Aorta (tissue), 5 donors: ENCODE data around the gene PTBP3. TPM values are rescaled to one million over a fixed set of nuclear protein-coding genes. Genes with fewer than 3 reads are reported as not detected.

Source experiments
- ATAC-seq: fragments of 200-7000 bp; cut with Tn5 transposase; one replicate; pipeline ENCODE4 v1.9.1; 2022; ENCODE audit warnings: moderate library complexity; ENCODE audit not compliant: low FRiP score
- DNase-seq, 2 donors: peaks; one replicate each; pipeline ENCODE4 v3.0.0-alpha.2; 2020
- H3K27ac ChIP-seq, 2 donors: one replicate each; pipeline ENCODE4 v1.5.1; 2013; ENCODE audit warnings: low read length in 2 of 2, mild to moderate bottlenecking in 2 of 2, moderate library complexity in 2 of 2, control low read depth in 1 of 2, inconsistent platforms in 1 of 2, low read depth in 1 of 2
- H3K27me3 ChIP-seq, 2 donors: one replicate each; pipeline ENCODE4 v1.6.1; 2013; ENCODE audit warnings: control low read depth in 1 of 2, low read length in 1 of 2, mild to moderate bottlenecking in 1 of 2, moderate library complexity in 1 of 2; ENCODE audit not compliant: insufficient read depth in 2 of 2, control insufficient read depth in 1 of 2
- H3K36me3 ChIP-seq, 2 donors: one replicate each; pipeline ENCODE4 v1.6.1; 2013; ENCODE audit warnings: control low read depth in 1 of 2, low read length in 1 of 2, mild to moderate bottlenecking in 1 of 2; ENCODE audit not compliant: insufficient read depth in 2 of 2, control insufficient read depth in 1 of 2
- H3K4me1 ChIP-seq, 2 donors: one replicate each; pipeline ENCODE4 v1.6.1; 2013; ENCODE audit warnings: low read length in 2 of 2, control low read depth in 1 of 2, mild to moderate bottlenecking in 1 of 2, moderate library complexity in 1 of 2; ENCODE audit not compliant: insufficient read depth in 2 of 2, control insufficient read depth in 1 of 2
- H3K4me3 ChIP-seq, 2 donors: one replicate each; pipeline ENCODE4 v1.5.1; 2013; ENCODE audit warnings: low read length in 2 of 2, control low read depth in 1 of 2, mild to moderate bottlenecking in 1 of 2
- H3K9me3 ChIP-seq: one replicate; pipeline ENCODE4 v1.6.1; 2013; ENCODE audit warnings: mild to moderate bottlenecking, low read length; ENCODE audit not compliant: control insufficient read depth
- WGBS, 2 donors: extraction: QIAGEN DNeasy Blood & Tissue Kit; methylation state at CpG; one replicate each; pipeline ENCODE4 v1.1.7; 2013; 5-methylcytosine and 5-hydroxymethylcytosine counted together
- intact Hi-C, 2 donors: fragments of 100-400 bp; cut with DNase I; formaldehyde crosslinking; loops; one replicate each; pipeline versions ENCODE4 v1.14.2 to v1.15.0; 2022
- polyA plus RNA-seq, 2 donors: library from polyadenylated mRNA; stranded (reverse); fragments of 200-250 nt; gene quantifications; one replicate each; pipeline ENCODE4 v1.2.3, GENCODE V29; 2013
- total RNA-seq, 2 donors: library from RNA; stranded (reverse); fragmentation: NEBNext Ultra II Directional; extraction: Animal tissue kit (Norgen Biotek cat#: 25700); gene quantifications; one replicate each; pipeline ENCODE4 v1.2.1, GENCODE V29; 2021
- donor health status: healthy with polysubstance abuse.
- donor health status: Bipolar disorder and iron deficiency.
- donor health status: DM: no; HTN: no; CAD: no.
- donor health status: DM: no; HTN: no; CAD: no.
- donor health status: DM: yes; HTN: yes; CAD: no.

The PTBP3 gene
- total and polyA plus RNA-seq, 4 donors, result 5.2 to 74.1 (median 26.3) TPM

- Histone ChIP-seq H3K9me3 (no peaks in the 10 kb centered on the region), H3K27ac (no peak within 1 kb of the TSS), H3K36me3 (no peaks in the 10 kb centered on the region), H3K4me1 (peaks cover 0 to 2% of the 10 kb centered on the region in 2 donors), H3K4me3 (peak within 1 kb of the TSS; percentile 83 to 97), H3K27me3 (no peaks in the 10 kb centered on the region)
- WGBS, 2 donors, result 3% methylated on average over 74 to 88 of the region's 88 CpGs
- ATAC-seq, result peak; percentile 42
- peak; percentile 59 to 83 for DNase-seq
- intact Hi-C loops, result loop anchor here in 1 of 2 donors (10.0 kb wide), 1 partner anchor 160 kb away; the partner anchor contains the start of gene PTBP3
Observed at GRCh38 chr9:112174965-112175795, 158.2 kb downstream of the PTBP3 start, which contains the start of gene SUSD1. Gene SUSD1 (minus strand): TSS chr9:112175297. CDS start chr9:112175235, 62 bp downstream.

- Histone ChIP-seq H3K4me1 (peaks cover 0 to 2% of the 10 kb centered on the region in 2 donors), H3K9me3 (no peaks in the 10 kb centered on the region), H3K27me3 (no peaks in the 10 kb centered on the region), H3K27ac (no peak overlapping the region), H3K4me3 (peak overlapping the region; percentile 83 to 97), H3K36me3 (no peaks in the 10 kb centered on the region)
- ATAC-seq (peak; percentile 81), DNase-seq (peak; percentile 78 to 92)
- WGBS, 2 donors, result 3% methylated on average over 42 of the region's 42 CpGs
- intact Hi-C loops, result loop anchor here in 1 of 2 donors (10.0 kb wide), 1 partner anchor 160 kb away; the partner anchor contains the start of gene PTBP3
Observed at GRCh38 chr9:112174222-112174964, 159.0 kb downstream of the PTBP3 start.

GRCh38 chr9:112173489-112174221 is 159.8 kb downstream of the PTBP3 start:
- 92 to 95% methylated on average over 18 of the region's 18 CpGs for WGBS, 2 donors
- ATAC-seq, result no peak
- intact Hi-C loops, result loop anchor here in 1 of 2 donors (10.0 kb wide), 1 partner anchor 161 kb away; the partner anchor contains the start of gene PTBP3

GRCh38 chr9:112170968-112171367 is 162.5 kb downstream of the PTBP3 start:
- intact Hi-C loops, result loop anchor here in 1 of 2 donors (10.0 kb wide), 1 partner anchor 164 kb away; the partner anchor contains the start of gene PTBP3
- WGBS, 2 donors, result 94 to 96% methylated on average over 5 of the region's 5 CpGs
- no peak overlapping the region for H3K27ac ChIP-seq

More at GRCh38 chr9:112173489-112174221, 159.8 kb downstream of the PTBP3 start:
- H3K9me3 ChIP-seq, result no peaks in the 10 kb centered on the region
- H3K36me3 ChIP-seq, result no peaks in the 10 kb centered on the region
- H3K4me1 ChIP-seq, result peaks cover 0 to 2% of the 10 kb centered on the region in 2 donors
- H3K27me3 ChIP-seq, result no peaks in the 10 kb centered on the region
- H3K4me3 ChIP-seq, result no peak overlapping the region
- DNase-seq, result no peak
- H3K27ac ChIP-seq, result no peak overlapping the region

GRCh38 chr9:112170235-112170634 is 163.2 kb downstream of the PTBP3 start:
- no peaks in the 10 kb centered on the region for H3K27me3 ChIP-seq
- no peak for ATAC-seq
- 85 to 86% methylated on average over 4 of the region's 4 CpGs for WGBS, 2 donors

More at GRCh38 chr9:112170968-112171367, 162.5 kb downstream of the PTBP3 start:
- no peaks in the 10 kb centered on the region for H3K9me3 ChIP-seq
- H3K4me1 ChIP-seq, result peaks cover 0 to 2% of the 10 kb centered on the region in 2 donors
- no peak for DNase-seq
- H3K36me3 ChIP-seq, result no peaks in the 10 kb centered on the region
- no peak overlapping the region for H3K4me3 ChIP-seq
- no peaks in the 10 kb centered on the region for H3K27me3 ChIP-seq
- ATAC-seq, result no peak

GRCh38 chr9:112169368-112169767 is 164.1 kb downstream of the PTBP3 start:
- Histone ChIP-seq H3K27ac (no peak overlapping the region), H3K9me3 (no peaks in the 10 kb centered on the region), H3K36me3 (no peaks in the 10 kb centered on the region), H3K27me3 (no peaks in the 10 kb centered on the region), H3K4me1 (peaks cover 0 to 2% of the 10 kb centered on the region in 2 donors), H3K4me3 (no peak overlapping the region)
- DNase-seq (no peak), ATAC-seq (no peak)
- intact Hi-C loops, result loop anchor here (5.0 kb wide), 2 partner anchors 163 to 193 kb away; partner anchors contain the start of gene PTBP3 (in 1 of the 2)
- 86 to 95% methylated on average over 6 of the region's 6 CpGs for WGBS, 2 donors

More at GRCh38 chr9:112170235-112170634, 163.2 kb downstream of the PTBP3 start:
- Histone ChIP-seq H3K4me1 (peaks cover 0 to 2% of the 10 kb centered on the region in 2 donors), H3K9me3 (no peaks in the 10 kb centered on the region), H3K36me3 (no peaks in the 10 kb centered on the region), H3K4me3 (no peak overlapping the region), H3K27ac (no peak overlapping the region)
- intact Hi-C loops, result loop anchor here in 1 of 2 donors (10.0 kb wide), 1 partner anchor 165 kb away; the partner anchor contains the start of gene PTBP3
- no peak for DNase-seq

GRCh38 chr9:112168197-112168596 is 165.2 kb downstream of the PTBP3 start:
- intact Hi-C loops, result loop anchor here (5.0 kb wide), 2 partner anchors 164 to 194 kb away; partner anchors contain the start of gene PTBP3 (in 1 of the 2)
- no peak for DNase-seq
- WGBS, 2 donors, result 63 to 80% methylated on average over 3 of the region's 3 CpGs

More at GRCh38 chr9:112168197-112168596, 165.2 kb downstream of the PTBP3 start:
- no peak for ATAC-seq
- no peaks in the 10 kb centered on the region for H3K27me3 ChIP-seq
- H3K9me3 ChIP-seq, result no peaks in the 10 kb centered on the region
- no peak overlapping the region for H3K27ac ChIP-seq
- peaks cover 0 to 2% of the 10 kb centered on the region in 2 donors for H3K4me1 ChIP-seq
- no peaks in the 10 kb centered on the region for H3K36me3 ChIP-seq
- H3K4me3 ChIP-seq, result no peak overlapping the region
